Inferior parietal cortex (tissue), 1 donor: ENCODE data around the gene NKX6-2.
"Not testable (repeated sequence)": the region's sequence is repeated elsewhere in the genome, so short reads cannot be mapped to it uniquely, and the experiment has no call there.

ENCODE experiments used
- DNase-seq: peaks from one replicate; pipeline ENCODE4 v3.0.0-alpha.2; 2016; ENCODE audit errors: extremely low spot score

Gene NKX6-2

DNA sequence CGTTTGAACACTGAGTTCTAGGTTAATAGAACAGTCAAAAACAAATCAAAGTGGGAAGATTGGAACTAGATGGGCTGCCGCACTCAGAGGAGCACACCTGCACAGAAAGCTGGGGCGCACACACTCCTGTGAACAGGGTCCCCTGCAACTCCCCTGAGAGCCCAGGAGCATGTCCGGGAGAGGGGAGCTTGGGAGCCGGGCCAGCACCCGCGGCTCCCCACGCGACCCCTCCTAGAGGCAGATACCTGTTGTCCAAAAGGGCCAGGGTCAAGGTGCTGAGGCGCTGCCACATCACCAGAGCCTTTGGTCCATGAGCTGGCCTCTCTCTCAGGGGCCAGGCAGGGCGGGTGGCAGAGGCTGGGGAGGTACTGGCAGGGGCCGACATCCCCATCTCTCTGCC lies 5.6 kb downstream of the NKX6-2 start:
- DNase-seq = no peak

DNA sequence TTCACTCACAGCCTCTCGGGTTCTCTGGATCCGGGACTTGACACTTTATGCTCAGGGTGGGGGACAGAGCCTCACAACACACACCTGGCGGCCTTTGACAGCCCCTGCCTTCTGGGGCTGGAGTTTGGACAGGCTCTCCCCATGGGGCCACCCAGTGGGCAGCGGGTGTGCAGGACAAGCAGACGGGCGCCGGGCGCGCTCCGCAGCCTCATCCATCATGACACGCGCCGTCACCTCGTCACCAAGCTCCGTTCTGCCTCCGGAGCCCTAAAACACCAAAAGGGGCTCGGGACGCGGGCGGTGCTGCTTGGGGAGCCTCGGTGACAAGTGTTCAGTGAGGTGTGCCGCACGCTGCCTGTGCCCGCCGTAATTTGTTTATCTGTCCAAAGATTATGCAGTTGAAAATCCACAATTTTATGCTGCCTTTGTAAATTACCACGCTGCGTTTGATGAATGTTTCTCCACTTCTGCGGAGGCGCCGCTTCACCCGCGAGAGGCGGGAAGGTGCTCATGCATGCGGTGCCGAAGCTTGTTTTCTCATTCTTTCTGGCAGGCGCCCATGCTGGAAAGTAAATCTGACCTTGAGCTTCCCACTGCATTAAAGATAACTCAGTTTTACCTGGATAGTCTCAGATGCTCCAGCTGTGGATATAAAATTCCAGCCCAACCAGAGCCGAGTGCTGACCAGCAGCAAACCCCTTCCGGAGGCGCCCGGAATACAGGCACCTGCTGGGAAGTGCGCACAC lies 6.2 kb downstream of the NKX6-2 start:
- no peak for DNase-seq

DNA sequence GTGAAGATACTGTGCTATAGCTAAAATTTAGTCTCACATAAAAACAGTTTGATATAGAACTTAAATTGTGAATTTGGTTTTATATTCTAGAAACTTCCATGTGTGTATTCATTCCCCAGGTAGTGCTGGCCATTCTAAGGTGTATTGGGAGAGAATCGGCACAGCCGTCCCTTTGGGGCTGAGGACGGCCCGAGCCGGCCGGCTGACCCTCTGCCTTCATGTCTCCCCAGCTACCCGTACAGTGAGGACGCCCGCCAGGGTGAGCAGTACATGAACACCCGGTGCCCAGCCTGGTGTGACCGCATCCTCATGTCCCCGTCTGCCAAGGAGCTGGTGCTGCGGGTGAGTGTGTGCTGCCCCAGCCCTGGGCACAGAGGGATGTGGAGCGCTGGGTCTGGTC lies 8.5 kb downstream of the NKX6-2 start:
- no peak for DNase-seq

DNA sequence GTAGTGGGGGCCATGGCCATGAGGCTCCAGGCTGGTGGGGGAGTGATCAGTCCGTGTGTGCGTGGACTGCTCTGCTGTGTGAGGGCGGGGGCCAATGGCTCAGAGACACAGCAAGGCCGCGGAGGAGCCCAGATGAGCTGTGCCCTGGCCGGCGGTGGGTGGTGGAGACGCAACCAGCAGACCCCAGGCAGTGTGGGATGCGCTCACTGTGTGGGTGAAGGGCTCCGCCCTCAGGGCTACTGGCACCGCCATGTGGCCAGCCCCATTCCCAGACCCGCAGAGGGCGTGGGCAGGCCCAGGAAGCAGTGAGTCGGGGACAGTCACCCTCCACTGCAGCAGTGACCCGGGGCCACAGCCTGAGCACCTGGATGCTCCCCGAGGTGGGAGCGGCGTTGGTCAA lies 9.1 kb downstream of the NKX6-2 start:
- no peak for DNase-seq

DNA sequence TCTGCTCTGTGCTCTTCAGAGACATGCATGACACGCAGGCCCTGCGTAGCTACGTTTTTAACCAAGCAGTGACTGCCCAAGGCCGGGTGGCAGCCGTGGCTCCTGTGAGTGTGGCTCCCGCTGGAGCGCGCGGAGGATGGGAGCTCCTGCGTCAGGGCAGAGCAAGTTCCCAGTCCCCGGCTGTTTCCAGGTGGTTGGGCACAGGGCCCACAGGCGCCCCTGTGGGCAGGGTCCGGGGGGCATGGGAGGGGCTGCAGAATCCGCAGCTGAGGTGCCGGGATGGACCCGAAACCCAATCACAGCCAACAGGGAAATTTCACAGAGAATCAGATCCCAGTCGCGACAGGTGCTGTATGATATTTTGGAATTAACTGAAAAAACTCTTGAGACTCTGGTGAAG lies 9.8 kb downstream of the NKX6-2 start:
- no peak for DNase-seq

DNA sequence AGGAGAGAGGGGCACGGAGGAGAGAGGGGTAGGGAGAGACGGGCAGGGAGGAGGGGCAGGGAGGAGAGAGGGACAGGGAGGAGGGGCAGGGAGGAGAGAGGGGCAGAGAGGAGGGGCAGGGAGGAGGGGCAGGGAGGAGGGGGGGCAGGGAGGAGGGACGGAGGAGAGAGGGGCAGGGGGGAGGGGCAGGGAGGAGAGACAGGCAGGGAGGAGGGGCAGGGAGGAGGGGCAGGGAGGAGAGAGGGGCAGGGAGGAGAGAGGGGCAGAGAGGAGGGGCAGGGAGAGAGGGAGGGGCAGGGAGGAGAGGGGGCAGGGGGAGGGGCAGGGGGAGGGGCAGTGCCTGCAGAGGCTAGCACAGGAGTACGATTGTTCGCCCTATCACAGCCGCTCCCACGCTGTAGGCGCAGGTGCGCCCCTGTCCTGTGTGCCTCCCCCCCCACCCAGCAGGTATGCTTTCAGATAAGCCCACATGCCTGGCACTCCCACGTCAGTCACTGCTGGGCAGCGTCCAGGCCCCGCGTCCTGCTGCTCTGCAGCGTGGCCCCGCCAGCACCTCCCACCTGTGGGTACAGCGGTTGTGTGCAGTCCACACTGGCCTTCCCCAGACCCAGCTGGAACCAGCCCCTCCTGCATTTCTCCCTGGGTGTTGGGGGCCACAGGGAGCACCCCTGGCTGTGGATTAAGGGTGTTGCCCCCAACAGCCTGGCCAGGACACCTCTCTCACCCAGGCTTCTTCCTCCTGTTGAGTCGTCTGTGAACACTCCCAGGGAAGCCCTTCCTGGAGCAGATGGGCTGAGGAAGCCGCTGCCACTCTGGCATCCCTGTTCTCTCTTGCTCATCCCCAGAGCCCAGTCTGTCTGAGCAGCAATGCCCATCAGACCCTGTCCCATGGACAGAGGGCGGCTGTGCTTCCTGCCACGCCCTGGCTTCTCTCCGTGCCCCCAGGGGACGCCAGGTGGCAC lies 10.8 kb downstream of the NKX6-2 start:
- DNase-seq = no peak

DNA sequence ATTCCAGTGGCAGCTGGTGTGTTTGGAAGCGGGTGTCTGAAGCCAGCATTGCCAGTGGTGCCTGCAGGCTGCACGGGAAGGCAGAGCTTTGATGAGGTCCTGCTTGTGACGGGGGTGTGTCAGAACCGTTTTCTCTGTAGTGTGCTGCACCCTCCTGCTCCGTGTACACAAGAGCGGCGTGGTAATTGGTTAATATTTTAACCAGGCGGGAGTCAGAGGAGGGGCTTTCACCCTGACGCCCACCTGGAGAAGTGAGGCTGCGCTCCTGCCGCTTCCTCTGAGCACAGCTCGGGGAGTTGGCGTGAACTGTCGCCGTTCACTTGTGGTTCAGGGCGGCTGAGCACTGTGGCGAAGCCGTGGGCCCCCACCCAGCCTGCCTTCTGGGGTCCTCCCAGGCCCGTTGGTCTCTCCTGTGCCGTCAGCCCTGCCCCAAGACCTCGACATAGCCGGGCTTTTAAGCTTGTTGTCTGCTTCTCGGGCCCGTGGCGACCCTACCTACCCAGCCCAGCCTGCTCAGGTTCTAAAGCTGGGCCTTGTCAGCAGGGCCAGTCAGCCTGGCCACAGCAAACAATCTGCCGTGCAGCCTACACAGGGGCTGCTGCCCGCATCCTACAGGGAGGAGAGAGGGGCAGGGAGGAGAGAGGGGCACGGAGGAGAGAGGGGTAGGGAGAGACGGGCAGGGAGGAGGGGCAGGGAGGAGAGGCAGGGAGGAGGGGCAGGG lies 11.6 kb downstream of the NKX6-2 start:
- DNase-seq = no peak

DNA sequence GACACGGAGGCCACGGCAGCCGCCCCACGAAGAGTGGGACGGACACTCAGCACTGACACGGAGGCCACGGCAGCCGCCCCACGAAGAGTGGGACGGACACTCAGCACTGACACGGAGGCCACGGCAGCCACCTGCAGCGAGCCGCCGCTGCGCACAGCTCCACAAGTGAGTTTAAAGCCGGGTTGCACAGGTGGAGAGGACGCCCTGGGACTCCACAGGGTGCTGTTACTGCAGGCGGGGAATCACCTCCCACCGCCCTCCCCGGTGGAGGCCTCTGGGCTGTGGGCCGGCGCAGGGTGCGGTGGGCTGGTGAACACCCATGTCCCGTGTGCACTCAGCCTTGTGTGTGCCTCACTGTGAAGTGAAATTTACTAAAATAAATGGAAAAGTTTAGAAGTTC lies 13.1 kb downstream of the NKX6-2 start:
- not testable (repeated sequence) for DNase-seq

DNA sequence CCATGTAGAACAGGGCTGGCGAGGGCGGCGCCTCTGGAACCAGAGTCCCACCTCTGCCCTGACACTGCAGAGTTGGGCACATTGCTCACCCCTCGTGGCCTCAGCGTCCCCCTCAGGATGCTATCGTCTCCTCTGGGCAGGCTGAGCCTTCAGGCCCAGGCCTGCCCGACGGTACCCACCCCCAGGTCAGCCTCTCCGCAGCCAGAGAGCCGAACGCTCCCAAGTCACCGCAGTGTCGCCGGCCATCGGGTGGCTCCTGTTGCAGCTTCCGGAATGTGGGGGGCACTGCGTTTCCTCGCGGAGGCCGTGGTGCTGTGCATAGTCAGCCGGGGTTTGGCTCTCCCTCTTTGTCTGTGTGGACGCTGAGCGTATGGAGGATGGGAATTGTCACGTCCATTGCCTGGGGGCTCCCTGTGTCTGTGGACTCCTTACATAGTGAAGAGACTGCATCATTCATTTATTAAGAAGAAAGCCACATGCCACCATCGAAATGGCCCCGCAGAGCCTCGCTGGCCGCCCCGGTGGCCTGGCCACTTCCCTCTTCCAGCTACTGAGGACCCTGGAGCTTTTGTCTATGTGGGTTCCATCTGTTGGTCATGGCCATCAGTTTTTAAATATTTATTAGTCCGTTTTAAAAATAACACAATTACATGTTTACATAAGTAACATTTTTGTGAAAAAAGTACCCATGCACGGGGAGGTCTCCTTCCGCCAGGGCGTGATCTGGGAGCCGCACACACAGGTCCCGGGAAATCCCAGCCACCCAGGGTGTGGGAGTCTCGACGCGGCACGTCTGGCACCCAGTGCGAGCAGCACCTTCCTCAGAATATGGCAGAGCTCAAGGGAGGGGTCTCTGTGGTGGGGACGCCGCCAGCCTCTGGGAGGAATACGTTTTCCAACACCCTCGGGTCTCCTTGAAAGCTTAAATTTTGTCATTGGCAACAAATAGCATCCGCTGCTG lies 15.6 kb downstream of the NKX6-2 start:
- no peak for DNase-seq

DNA sequence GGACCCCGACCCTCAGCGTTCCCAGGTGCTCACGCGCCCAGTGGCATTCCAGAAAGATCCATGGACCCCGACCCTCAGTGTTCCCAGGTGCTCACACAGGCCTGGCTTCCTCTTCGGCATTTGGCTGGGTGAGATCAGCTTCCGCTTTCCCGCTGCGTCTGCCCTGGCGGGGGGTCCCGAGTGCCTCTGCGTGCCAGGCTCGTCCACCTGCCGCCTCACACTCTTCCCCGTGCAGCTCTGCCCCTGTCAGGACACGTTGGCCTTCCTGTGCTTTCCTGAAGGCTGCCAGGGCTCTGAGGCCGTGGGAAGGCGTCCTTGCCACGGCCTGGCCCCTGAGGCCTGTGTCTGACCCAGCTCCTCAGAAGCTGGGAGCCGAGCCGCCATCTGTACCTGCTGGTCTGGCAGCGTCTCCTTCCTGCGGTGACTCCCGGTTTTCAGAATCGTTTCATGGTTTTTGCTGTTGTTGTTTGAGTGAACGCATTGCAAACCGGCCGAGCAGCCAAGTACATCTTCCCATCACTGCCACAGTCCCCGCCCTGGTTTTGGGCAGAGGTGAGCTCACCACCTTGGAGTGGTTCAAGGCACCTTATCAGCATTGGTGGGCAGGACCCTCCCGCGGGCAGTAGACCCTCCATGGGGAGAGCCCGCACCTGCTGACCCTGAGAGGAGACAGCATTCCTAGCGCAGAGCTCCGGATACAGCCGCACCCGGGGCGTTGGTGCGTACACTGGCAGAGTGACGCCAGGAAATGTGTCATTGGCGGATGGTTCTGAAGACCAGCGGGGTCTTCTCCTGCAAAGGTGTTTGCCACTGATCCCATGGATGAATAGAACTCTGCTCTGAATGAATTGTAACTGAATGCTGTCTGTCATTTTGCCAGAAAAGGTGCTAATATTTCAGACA lies 17.4 kb downstream of the NKX6-2 start:
- DNase-seq = no peak

DNA sequence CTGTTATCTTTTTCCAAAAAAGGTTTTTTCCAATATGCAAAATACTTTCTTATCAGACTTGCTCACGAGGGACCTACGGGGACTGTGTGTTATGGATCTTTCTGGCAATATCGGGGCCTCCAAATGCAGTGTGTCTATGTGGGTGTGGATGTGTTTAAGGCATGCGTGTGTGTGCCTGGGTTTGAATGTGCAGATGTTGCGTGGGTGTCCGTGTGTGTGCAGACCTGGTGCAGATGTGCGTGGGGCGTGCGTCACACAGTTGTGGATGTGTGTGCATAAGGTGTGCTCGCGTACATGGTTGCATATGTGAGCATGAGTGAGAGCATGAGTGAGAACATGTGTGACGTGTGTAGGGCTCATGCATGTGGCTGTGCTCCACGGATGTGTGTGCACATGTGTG lies 19.7 kb downstream of the NKX6-2 start:
- no peak for DNase-seq

DNA sequence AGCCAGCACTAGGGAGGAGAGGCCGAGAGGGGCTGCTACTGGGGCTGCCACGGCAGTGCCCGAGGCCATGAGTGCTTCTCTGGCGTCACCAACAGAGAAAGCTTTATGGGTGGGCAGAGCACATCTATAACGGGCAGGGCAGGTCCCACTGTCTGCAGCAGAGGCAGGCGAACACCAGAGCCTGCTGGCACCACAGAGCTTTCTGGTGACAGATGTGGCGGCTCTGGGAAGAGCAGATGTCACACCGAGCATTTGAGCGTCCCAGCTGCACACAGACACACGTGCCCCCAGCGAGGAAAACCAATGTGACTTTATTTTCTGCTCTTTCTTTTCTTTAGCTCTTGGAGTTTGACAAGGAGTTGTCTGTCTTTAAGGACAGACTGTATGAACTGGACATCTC lies 20.5 kb downstream of the NKX6-2 start:
- DNase-seq = no peak

DNA sequence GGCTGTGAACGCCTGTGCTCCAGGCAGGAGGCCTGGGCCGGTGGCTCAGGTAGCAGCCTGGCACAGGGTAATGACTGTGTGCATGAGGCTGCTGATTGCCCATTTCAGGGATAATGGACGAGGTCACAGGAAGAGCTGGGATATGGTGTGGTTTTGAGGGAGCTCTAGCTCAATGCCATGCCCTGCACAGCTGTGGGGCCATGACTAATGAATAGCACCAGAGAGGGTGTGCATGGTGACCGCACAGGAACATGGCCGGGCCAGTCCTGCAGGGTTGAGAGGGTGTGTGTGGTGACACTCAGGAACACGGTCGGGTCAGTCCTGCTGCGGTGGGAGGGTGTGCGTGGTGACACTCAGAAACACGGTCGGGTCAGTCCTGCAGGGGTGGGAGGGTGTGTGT lies 21.8 kb downstream of the NKX6-2 start:
- no peak for DNase-seq

DNA sequence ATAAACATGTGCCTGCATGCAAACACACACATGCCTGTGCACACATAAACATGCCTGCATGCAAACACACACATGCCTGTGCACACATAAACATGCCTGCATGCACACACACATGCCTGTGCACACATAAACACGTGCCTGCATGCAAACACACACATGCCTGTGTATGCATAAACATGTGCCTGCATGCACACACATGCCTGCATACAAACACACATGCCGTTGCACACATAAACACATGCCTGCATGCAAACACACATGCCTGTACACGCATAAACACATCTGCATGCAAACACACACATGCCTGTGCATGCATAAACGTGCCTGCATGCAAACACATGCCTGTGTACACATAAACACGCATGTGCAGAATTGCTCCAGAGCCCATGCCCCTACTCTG lies 22.4 kb downstream of the NKX6-2 start:
- DNase-seq = no peak

DNA sequence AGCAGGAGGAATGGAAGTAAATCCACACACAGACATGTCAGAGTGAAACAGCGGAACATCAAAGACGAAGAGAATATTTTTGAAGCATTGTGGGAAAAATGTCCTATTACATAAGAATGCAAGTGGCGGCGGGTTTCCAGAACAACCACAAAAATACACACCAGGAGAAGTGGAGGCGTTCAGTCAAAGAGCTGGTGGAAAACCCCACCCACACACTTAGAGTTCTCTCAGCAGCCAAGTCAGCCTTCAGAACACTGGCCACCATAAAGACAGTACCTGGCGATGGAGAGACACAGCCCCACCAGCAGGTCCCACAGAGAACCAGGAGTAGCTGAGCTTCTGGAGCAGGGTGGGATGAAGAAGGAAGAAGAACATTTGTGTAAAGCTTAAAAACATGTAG lies 23.7 kb downstream of the NKX6-2 start:
- no peak for DNase-seq

DNA sequence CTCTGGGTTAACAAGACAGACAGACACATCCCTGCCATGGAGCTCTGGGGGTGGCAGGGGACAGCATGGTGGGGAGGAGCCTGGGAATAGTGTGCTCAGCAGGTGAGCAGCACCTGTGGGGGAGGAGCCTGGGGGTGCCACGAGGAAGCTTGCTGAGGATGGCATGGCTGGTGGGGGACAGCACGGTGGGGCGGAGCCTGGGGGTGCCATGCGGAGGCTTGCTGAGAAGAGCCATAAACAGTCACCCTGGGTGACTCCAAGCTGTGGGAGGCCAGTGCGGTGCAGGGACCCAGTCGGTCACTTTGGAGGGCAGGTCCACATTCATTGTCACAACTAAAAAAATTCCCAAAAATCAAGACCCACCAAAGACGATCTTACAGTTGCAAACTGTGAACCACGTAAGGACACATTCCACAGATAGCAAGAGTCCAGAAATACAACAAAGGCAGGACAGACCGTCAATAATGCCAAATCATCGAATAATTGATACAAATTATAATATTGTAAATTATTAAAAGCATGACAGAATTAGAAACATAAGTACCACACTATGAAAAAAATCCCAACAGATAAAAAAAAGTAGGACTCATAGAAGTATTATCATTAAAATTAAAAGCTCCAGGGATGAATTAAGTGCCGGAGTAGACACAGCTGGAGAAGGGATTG lies 24.4 kb downstream of the NKX6-2 start:
- DNase-seq = no peak

DNA sequence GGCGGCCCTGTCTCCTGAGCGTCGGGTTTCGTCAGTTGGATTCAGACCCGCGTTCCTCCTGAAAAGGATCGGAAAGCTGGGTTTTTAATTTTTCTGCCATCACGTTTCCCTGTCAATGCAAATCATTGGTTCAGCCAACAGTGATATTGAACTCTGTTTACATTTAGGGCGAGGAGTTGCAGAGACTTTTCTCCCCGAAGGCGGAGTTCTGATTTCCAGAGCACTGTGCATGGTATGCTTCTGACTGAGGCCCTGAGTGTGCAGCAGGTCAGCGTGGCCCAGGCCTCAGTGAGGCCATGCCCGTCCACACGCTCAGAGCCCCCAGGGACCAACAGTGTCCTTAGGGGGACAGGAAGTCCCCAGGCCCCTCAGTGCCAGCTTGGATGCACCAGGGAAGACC lies 27.1 kb downstream of the NKX6-2 start:
- DNase-seq = no peak

DNA sequence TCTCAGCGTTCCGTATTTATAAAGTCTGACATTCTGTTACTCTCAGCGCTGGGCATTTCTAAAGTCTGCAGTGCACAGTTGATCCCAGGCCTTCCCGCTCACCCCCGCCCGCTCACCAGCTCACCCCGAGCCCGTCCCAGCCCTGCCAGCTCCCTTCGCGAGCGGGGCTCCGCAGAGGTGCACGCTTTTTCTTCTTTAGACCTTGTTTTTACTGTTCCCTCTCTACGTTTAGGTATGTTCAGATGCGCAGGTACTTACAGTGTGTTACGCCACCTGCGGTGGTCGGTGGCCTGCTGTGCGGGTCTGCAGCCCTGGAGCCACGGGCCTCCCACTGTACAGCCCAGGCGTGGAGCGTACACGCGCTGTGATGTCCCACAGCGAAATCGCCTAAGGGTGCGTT lies 28.8 kb downstream of the NKX6-2 start:
- no peak for DNase-seq

DNA sequence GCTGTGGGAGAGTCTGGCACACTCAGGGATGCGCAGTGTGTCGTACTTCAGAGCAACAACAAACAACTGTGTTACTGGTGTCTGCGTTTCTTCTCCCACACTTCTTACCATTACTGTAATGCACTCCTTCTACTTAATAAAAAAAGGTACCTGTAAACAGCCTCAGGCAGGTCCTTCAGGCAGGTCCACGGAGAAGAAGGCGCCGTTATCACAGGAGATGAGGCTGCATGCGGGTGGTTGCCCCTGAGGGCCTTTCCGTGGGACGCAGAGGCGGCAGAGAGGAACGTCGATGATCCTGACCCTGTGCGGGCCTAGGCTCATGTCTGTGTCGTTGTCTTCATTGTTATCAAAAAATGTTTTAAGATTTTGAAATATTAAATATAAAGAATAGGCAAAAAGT lies 29.4 kb downstream of the NKX6-2 start:
- DNase-seq = no peak
